Fibroblast of lung (primary cell): ENCODE measurements around the gene SLC6A5. TPM values are rescaled to one million over a fixed set of nuclear protein-coding genes. Genes with fewer than 3 reads are reported as not detected.
A peak's percentile ranks its signal among the peaks of the same experiment; 100 is the strongest.

Source experiments
- DNase-seq, 2 donors: peaks; one replicate each; pipeline versions ENCODE4 v3.0.0 to v3.0.0-alpha.2; 2010; ENCODE audit warnings: low read depth in 2 of 2
- H2AFZ ChIP-seq: 2 replicates; pipeline ENCODE4 v1.5.1; 2012; ENCODE audit warnings: low read length, control low read depth, inconsistent platforms
- H3K27ac ChIP-seq: 2 replicates; pipeline ENCODE4 v1.5.1; 2011; ENCODE audit warnings: low read length, control low read depth; ENCODE audit not compliant: insufficient read depth
- H3K27me3 ChIP-seq: 2 replicates; pipeline ENCODE4 v1.5.1; 2011; ENCODE audit warnings: mild to moderate bottlenecking, low read length; ENCODE audit not compliant: control insufficient read depth, insufficient read depth
- H3K36me3 ChIP-seq: 2 replicates; pipeline ENCODE4 v1.5.1; 2011; ENCODE audit warnings: low read length; ENCODE audit not compliant: control insufficient read depth, insufficient read depth
- H3K4me1 ChIP-seq: 2 replicates; pipeline ENCODE4 v1.5.1; 2011; ENCODE audit warnings: low read length; ENCODE audit not compliant: control insufficient read depth, insufficient read depth; ENCODE audit errors: extremely low read depth
- H3K4me2 ChIP-seq: 2 replicates; pipeline ENCODE4 v1.5.1; 2011; ENCODE audit warnings: low read length, control low read depth; ENCODE audit not compliant: insufficient read depth; ENCODE audit errors: extremely low read depth
- H3K4me3 ChIP-seq, 4 experiments: fragments of 200-600 bp in 1 of 4; sonication (generic) in 1 of 4; replicated peaks in 1 of 4; 2 replicates each; pipeline ENCODE4 v1.5.1; 2011 to 2016; ENCODE audit warnings: low read length in 4 of 4, low read depth in 3 of 4, mild to moderate bottlenecking in 3 of 4, control low read depth in 2 of 4, inconsistent platforms in 1 of 4, mixed read lengths in 1 of 4; ENCODE audit not compliant: insufficient read depth in 1 of 4; ENCODE audit errors: control extremely low read depth in 1 of 4
- H3K79me2 ChIP-seq: 2 replicates; pipeline ENCODE4 v1.5.1; 2012; ENCODE audit warnings: mild to moderate bottlenecking, low read length, inconsistent platforms; ENCODE audit not compliant: control insufficient read depth, insufficient read depth
- H3K9ac ChIP-seq: 2 replicates; pipeline ENCODE4 v1.5.1; 2011; ENCODE audit warnings: mild to moderate bottlenecking, low read length, control low read depth; ENCODE audit not compliant: insufficient read depth
- H3K9me3 ChIP-seq: 2 replicates; pipeline ENCODE4 v1.5.1; 2012; ENCODE audit warnings: low read depth, low read length; ENCODE audit not compliant: control insufficient read depth, insufficient read depth
- H4K20me1 ChIP-seq: 2 replicates; pipeline ENCODE4 v1.5.1; 2011; ENCODE audit warnings: low read length; ENCODE audit not compliant: control insufficient read depth, insufficient read depth; ENCODE audit errors: extremely low read depth
- CTCF ChIP-seq, 2 donors: IDR thresholded peaks in 1 of 2; conservative IDR thresholded peaks in 1 of 2; 1 replicate in 1 of 2; 2 replicates in 1 of 2; pipeline ENCODE4 v1.5.1; 2011 to 2012; ENCODE audit warnings: low read length in 2 of 2, control low read depth in 1 of 2, inconsistent platforms in 1 of 2, low read depth in 1 of 2, mild to moderate bottlenecking in 1 of 2
- EZH2 ChIP-seq: IDR thresholded peaks from 2 replicates; pipeline ENCODE4 v1.5.1; 2012; ENCODE audit warnings: low read length, control low read depth, mild to moderate bottlenecking; ENCODE audit errors: missing control alignments
- polyA plus RNA-seq, 2 donors: library from polyadenylated mRNA; depleted of rRNA in 1 of 2; stranded (reverse) in 1 of 2; unstranded in 1 of 2; fragments of >200 nt; gene quantifications; 2 replicates each; pipeline ENCODE4 v1.2.1, GENCODE V29; 2011 to 2012; ENCODE audit warnings: missing spikeins in 1 of 2
- total RNA-seq: library from RNA; depleted of rRNA; stranded (reverse); fragments of >200 nt; gene quantifications from 2 replicates; pipeline ENCODE4 v1.2.1, GENCODE V29; 2014

Gene SLC6A5
- total and polyA plus RNA-seq, 2 donors (not counting 1 experiment from before 2014, with no cell fraction given): not detected

DNA sequence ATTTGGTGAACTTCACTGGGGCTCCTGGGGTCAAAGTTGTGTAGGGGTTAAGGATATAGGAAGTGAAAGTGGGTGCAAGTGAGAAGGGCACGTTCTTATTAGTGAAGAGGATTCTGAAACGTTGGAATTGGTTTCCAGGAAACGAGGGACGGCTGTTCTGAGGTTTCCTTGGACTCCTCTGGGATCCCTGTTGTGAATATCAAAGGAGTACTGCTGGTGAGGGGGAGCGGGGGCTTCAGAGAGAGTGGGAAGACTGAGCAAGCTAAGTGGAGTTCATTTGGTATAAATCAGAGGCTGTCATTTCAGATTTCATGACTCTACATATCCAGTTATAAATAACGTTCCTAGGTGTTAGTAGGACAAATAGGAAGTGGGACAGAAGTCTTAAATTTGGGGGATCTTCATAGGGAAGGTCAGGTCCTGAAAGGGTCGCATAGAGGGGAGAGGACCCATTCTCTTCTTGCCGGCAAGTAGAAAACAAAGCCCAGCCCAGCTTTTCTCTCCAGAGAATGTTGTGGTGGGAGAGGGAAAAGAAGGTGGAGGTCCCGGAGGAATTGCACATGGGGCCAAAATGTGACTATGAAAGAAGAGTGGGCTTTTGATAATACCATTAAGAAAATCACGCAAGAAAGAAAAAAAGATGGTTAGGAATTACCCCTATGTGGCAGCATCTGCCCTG, 68.9 kb downstream of the SLC6A5 start:
- no peak overlapping the region for H3K4me2 ChIP-seq
- H4K20me1 ChIP-seq: no peaks in the 10 kb centered on the region
- H3K36me3 ChIP-seq: no peaks in the 10 kb centered on the region
- no peaks in the 10 kb centered on the region for H3K9me3 ChIP-seq
- peaks cover 22% of the 10 kb centered on the region for H3K27me3 ChIP-seq
- H3K4me1 ChIP-seq: no peaks in the 10 kb centered on the region
- H3K4me3 ChIP-seq: no peak overlapping the region
- H3K27ac ChIP-seq: no peak overlapping the region
- H3K79me2 ChIP-seq: no peaks in the 10 kb centered on the region
- TF ChIP-seq EZH2: no peak
- no peak for TF ChIP-seq CTCF (conservative IDR thresholded peaks at IDR 0.05 in 1 of 2, IDR thresholded peaks at IDR 0.05 in 1 of 2; ENCODE audit: low read depth in 1 of 2, low read length in 2 of 2)
- no peak overlapping the region for H2AFZ ChIP-seq
- H3K9ac ChIP-seq: no peak overlapping the region
- DNase-seq: no peak

DNA sequence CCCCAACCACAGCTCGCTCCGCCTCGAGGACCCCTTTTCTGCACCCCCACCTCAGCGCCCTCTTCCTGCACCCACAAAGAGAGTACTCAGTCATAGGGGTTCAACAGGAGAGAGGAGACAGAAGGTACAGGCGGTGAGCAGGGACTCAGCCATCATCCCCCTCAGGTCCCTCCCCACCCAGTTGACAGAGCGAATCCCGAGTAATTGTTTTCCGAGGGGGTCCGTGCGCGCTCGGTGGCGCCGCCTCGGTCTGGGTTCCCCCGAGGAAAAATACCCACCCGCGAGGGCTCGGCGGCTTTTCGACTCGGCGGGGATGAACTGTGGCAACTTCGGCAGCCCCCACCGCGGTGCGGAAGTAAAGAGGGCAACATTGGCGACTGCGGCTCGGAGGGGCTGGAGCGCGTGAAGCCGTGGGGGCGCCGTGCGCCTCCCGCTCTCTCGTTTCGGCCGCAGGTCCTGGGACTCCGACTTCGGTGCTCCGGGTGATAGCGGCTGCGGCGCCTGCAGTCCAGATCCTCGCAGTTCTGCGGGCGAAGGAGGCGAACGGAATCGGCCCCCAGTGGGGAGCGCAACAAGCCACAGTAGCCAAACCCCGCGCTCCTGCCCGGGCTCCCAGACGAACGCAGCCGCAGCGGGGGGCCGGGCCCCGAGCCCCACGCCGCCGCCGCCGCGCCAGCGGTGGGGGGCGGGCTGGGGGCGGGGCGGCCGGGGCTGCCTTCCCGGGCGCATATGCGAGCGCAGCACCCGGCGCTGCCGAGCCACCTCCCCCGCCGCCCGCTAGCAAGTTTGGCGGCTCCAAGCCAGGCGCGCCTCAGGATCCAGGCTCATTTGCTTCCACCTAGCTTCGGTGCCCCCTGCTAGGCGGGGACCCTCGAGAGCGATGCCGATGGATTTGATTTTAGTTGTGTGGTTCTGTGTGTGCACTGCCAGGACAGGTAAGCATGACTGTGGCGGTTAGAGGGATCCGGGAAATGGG, 69.7 kb downstream of the SLC6A5 start, which contains the start of gene NELL1:
NELL1 (plus strand) TSS at position 743 of the 976 bp plus-strand sequence.
- no peak within 1 kb of the TSS for H3K4me2 ChIP-seq
- H3K9me3 ChIP-seq: no peaks in the 10 kb centered on the region
- no peak within 1 kb of the TSS for H2AFZ ChIP-seq

More for the DNA sequence above, 69.7 kb downstream of the SLC6A5 start, which contains the start of gene NELL1:
- Histone ChIP-seq H3K27me3 (peaks cover 22% of the 10 kb centered on the region), H3K4me3 (no peak within 1 kb of the TSS), H3K36me3 (no peaks in the 10 kb centered on the region), H3K27ac (no peak within 1 kb of the TSS), H3K79me2 (no peaks in the 10 kb centered on the region), H3K4me1 (no peaks in the 10 kb centered on the region), H3K9ac (no peak within 1 kb of the TSS), H4K20me1 (no peaks in the 10 kb centered on the region)
- TF ChIP-seq EZH2: peak; percentile 72
- no peak for TF ChIP-seq CTCF (conservative IDR thresholded peaks at IDR 0.05 in 1 of 2, IDR thresholded peaks at IDR 0.05 in 1 of 2; ENCODE audit: low read depth in 1 of 2, low read length in 2 of 2)
- DNase-seq: no peak
